A549 (cell line): ENCODE data around the gene SACS.

Source experiments
- BCL3 ChIP-seq: fragments of >200 bp; sonication (Bioruptor Twin); formaldehyde crosslinking; IDR thresholded peaks from 3 replicates; pipeline ENCODE4 v1.6.1; 2016
- BHLHE40 ChIP-seq: IDR thresholded peaks from 2 replicates; pipeline ENCODE4 v1.6.1; 2012; ENCODE audit warnings: low read depth, low read length, inconsistent platforms
- CTCF ChIP-seq: fragments of >200 bp; sonication (Bioruptor Twin); formaldehyde crosslinking; IDR thresholded peaks from 3 replicates; pipeline ENCODE4 v1.5.1; 2016
- MYC ChIP-seq: IDR thresholded peaks from 2 replicates; pipeline ENCODE4 v1.6.1; 2012; ENCODE audit warnings: mild to moderate bottlenecking, inconsistent platforms, low read length, improper control_type of control experiment, borderline replicate concordance
- PBX3 ChIP-seq: IDR thresholded peaks from 2 replicates; pipeline ENCODE4 v1.6.1; 2012
- PHF8 ChIP-seq: fragments of 200-600 bp; sonication (generic); IDR thresholded peaks from 2 replicates; pipeline ENCODE4 v1.6.1; 2016; ENCODE audit warnings: low read depth, mild to moderate bottlenecking, antibody characterized with exemption, moderate library complexity, borderline replicate concordance
- POLR2A ChIP-seq: IDR thresholded peaks from 2 replicates; pipeline ENCODE4 v1.6.1; 2012; ENCODE audit warnings: mild to moderate bottlenecking, low read length
- RCOR1 ChIP-seq: fragments of 150-350 bp; IDR thresholded peaks from 2 replicates; pipeline ENCODE4 v1.6.1; 2014; ENCODE audit warnings: antibody characterized with exemption, low read length, low read depth
- RFX5 ChIP-seq: fragments of 450-650 bp; IDR thresholded peaks from 2 replicates; pipeline ENCODE4 v1.7.1; 2014; ENCODE audit warnings: antibody characterized with exemption, mild to moderate bottlenecking, moderate library complexity
- SMC3 ChIP-seq: fragments of >200 bp; sonication (Bioruptor Twin); formaldehyde crosslinking; IDR thresholded peaks from 3 replicates; pipeline ENCODE4 v1.6.1; 2018; ENCODE audit warnings: inconsistent platforms

GRCh38 chr13:23418776-23419683, 14.5 kb downstream of the SACS start:
- TF ChIP-seq CTCF, result no peak
- no peak for TF ChIP-seq RFX5
- no peak for TF ChIP-seq BCL3
- no peak for TF ChIP-seq PHF8
- TF ChIP-seq PBX3, result no peak
- TF ChIP-seq BHLHE40, result no peak
- no peak for TF ChIP-seq SMC3
- no peak for TF ChIP-seq POLR2A
- TF ChIP-seq RCOR1, result no peak
- TF ChIP-seq MYC, result no peak
